ENCODE results near the gene INTS7. TPM values are rescaled to one million over a fixed set of nuclear protein-coding genes. Genes with fewer than 3 reads are reported as not detected.

INTS7 gene
- total RNA-seq, 4 donors from 2014 or later, result 8.5 to 26.2 (median 11.4) TPM

- Histone ChIP-seq H3K9me3 (no peaks in the 10 kb centered on the region), H3K4me3 (no peak overlapping the region), H3K36me3 (no peaks in the 10 kb centered on the region), H3K4me1 (no peaks in the 10 kb centered on the region), H3K27me3 (no peaks in the 10 kb centered on the region), H3K27ac (no peak overlapping the region)
- DNase-seq, result no peak
- intact Hi-C loops (cut with DNase I; ENCODE audit: low total_unique reads), result no loop called here
- TF ChIP-seq POLR2A (IDR thresholded peaks at IDR 0.05), result no peak
- TF ChIP-seq, protein P1, sequence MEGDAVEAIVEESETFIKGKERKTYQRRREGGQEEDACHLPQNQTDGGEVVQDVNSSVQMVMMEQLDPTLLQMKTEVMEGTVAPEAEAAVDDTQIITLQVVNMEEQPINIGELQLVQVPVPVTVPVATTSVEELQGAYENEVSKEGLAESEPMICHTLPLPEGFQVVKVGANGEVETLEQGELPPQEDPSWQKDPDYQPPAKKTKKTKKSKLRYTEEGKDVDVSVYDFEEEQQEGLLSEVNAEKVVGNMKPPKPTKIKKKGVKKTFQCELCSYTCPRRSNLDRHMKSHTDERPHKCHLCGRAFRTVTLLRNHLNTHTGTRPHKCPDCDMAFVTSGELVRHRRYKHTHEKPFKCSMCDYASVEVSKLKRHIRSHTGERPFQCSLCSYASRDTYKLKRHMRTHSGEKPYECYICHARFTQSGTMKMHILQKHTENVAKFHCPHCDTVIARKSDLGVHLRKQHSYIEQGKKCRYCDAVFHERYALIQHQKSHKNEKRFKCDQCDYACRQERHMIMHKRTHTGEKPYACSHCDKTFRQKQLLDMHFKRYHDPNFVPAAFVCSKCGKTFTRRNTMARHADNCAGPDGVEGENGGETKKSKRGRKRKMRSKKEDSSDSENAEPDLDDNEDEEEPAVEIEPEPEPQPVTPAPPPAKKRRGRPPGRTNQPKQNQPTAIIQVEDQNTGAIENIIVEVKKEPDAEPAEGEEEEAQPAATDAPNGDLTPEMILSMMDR (IDR thresholded peaks at IDR 0.05), result no peak
Observed at GRCh38 chr1:211901945-211902344, 133.4 kb downstream of the INTS7 start.

DNA sequence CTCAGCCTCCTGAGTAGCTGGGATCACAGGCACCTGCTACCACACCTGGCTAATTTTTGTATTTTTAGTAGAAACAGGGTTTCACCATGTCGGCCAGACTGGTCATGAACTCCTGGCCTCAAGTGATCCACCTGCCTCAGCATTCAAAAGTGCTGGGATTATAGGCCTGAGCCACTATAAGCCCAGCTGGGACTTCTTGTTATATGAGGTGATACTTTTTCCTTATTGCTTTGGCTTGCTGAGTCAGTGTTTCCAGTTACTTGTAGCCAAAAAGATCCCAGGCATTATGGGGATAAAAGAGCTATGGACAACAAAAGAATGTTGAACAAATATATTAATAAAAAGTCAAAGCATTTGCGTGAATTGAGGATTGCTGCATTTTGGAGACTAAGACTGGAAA is 134.9 kb downstream of the INTS7 start:
- no peak for DNase-seq
- Histone ChIP-seq H3K27me3 (no peaks in the 10 kb centered on the region), H3K4me3 (no peak overlapping the region), H3K4me1 (no peaks in the 10 kb centered on the region), H3K36me3 (no peaks in the 10 kb centered on the region), H3K27ac (no peak overlapping the region), H3K9me3 (no peaks in the 10 kb centered on the region)
- intact Hi-C loops (cut with DNase I; ENCODE audit: low total_unique reads), result no loop called here
- TF ChIP-seq, protein P1 (IDR thresholded peaks at IDR 0.05), result no peak
- no peak for TF ChIP-seq POLR2A (IDR thresholded peaks at IDR 0.05)

GRCh38 chr1:211896958-211897357 is 138.4 kb downstream of the INTS7 start:
- Histone ChIP-seq H3K27me3 (no peaks in the 10 kb centered on the region), H3K9me3 (no peaks in the 10 kb centered on the region), H3K27ac (no peak overlapping the region), H3K36me3 (no peaks in the 10 kb centered on the region), H3K4me1 (no peaks in the 10 kb centered on the region), H3K4me3 (no peak overlapping the region)
- DNase-seq, result no peak
- intact Hi-C loops (cut with DNase I; ENCODE audit: low total_unique reads), result no loop called here
- TF ChIP-seq, protein P1 (IDR thresholded peaks at IDR 0.05), result no peak
- no peak for TF ChIP-seq POLR2A (IDR thresholded peaks at IDR 0.05)

- H3K27me3 ChIP-seq, result no peaks in the 10 kb centered on the region
Observed at GRCh38 chr1:211895126-211895759, 140.1 kb downstream of the INTS7 start.

GRCh38 chr1:211894312-211894711 is 141.0 kb downstream of the INTS7 start:
- Histone ChIP-seq H3K9me3 (no peaks in the 10 kb centered on the region), H3K36me3 (no peaks in the 10 kb centered on the region), H3K4me3 (no peak overlapping the region), H3K4me1 (no peaks in the 10 kb centered on the region), H3K27me3 (no peaks in the 10 kb centered on the region), H3K27ac (no peak overlapping the region)
- TF ChIP-seq POLR2A (IDR thresholded peaks at IDR 0.05), result no peak
- TF ChIP-seq, protein P1 (IDR thresholded peaks at IDR 0.05), result no peak
- intact Hi-C loops (cut with DNase I; ENCODE audit: low total_unique reads), result no loop called here
- DNase-seq, result no peak

More at GRCh38 chr1:211895126-211895759, 140.1 kb downstream of the INTS7 start:
- no peak for DNase-seq
- Histone ChIP-seq H3K4me1 (no peaks in the 10 kb centered on the region), H3K4me3 (no peak overlapping the region), H3K36me3 (no peaks in the 10 kb centered on the region), H3K9me3 (no peaks in the 10 kb centered on the region), H3K27ac (no peak overlapping the region)
- intact Hi-C loops (cut with DNase I; ENCODE audit: low total_unique reads), result no loop called here
- TF ChIP-seq POLR2A (IDR thresholded peaks at IDR 0.05), result no peak
- TF ChIP-seq, protein P1 (IDR thresholded peaks at IDR 0.05), result no peak
